ENCODE data around the gene CPXM2.

Gene CPXM2

GRCh38 chr10:123778719-123779517 lies 112.7 kb downstream of the CPXM2 start:
- DNase-seq (ENCODE audit: extremely low read depth in 1 of 2, low read depth in 1 of 2), result no peak

- no peak for DNase-seq (ENCODE audit: extremely low read depth in 1 of 2, low read depth in 1 of 2)
Observed at GRCh38 chr10:123777881-123778280, 113.7 kb downstream of the CPXM2 start.

- DNase-seq (ENCODE audit: extremely low read depth in 1 of 2, low read depth in 1 of 2), result no peak
Observed at GRCh38 chr10:123774132-123774742, 117.4 kb downstream of the CPXM2 start.

- DNase-seq (ENCODE audit: extremely low read depth in 1 of 2, low read depth in 1 of 2), result no peak
Observed at GRCh38 chr10:123772645-123773508, 118.7 kb downstream of the CPXM2 start.

DNA sequence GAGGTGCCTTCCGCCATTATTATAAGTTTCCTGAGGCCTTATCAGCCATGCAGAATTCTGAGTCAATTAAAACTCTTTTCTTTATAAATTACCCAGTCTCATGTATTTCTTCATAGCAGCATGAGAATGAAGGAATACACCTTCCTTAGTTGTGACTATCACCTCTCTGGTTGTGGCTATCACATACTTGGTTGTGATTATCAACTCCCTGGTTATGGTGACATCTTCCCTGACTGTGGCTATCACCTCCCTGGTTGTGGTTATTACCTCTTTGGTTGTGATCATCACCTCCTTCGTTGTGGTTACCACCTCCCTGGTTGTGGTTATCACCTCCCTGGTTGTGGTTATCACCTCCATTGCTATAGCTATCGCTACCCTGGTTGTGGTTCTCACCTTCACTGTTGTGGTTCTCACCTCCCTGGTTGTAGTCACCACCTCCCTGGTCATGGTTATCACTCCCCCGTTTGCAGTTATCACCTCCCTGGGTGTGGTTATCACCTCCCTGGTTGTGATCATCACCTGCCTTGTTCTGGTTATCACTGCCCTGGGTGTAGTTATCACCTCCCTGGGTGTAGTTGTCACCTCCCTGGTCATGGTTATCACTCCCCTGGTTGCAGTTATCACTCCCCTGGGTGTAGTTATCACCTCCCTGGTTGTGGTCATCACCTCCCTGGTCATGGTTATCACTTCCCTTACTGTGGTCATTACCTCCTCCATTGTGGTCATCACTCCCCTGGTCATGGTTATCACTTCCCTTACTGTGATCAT lies 119.5 kb downstream of the CPXM2 start:
- DNase-seq (ENCODE audit: extremely low read depth in 1 of 2, low read depth in 1 of 2), result no peak

DNA sequence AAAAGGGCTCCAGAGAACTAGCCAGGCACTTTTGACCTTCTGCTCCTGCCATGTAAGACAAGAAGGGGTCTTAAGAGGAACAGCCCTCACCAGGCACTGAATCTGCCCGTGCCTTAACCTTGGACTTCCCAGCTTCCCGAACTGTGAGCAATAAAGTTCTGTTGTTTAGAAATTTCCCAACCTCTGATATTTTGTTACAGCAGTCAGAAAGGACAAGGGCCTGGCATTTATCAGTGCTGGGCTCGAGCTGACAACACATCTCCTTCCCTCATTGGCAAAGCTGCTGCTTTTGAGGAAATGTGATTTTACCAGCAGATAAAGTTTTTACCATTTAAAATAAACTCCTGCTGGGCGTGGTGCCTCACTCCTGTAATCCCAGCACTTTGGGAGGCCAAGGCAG lies 122.0 kb downstream of the CPXM2 start:
- DNase-seq (ENCODE audit: extremely low read depth in 1 of 2, low read depth in 1 of 2), result no peak

GRCh38 chr10:123766761-123767160 lies 124.8 kb downstream of the CPXM2 start:
- no peak for DNase-seq (ENCODE audit: extremely low read depth in 1 of 2, low read depth in 1 of 2)

GRCh38 chr10:123766012-123766411 lies 125.6 kb downstream of the CPXM2 start:
- no peak for DNase-seq (ENCODE audit: extremely low read depth in 1 of 2, low read depth in 1 of 2)

- DNase-seq (ENCODE audit: extremely low read depth in 1 of 2, low read depth in 1 of 2), result no peak
Observed at GRCh38 chr10:123761666-123762230, 129.9 kb downstream of the CPXM2 start.

- DNase-seq (ENCODE audit: extremely low read depth in 1 of 2, low read depth in 1 of 2), result no peak
Observed at GRCh38 chr10:123761038-123761428, 130.6 kb downstream of the CPXM2 start.

DNA sequence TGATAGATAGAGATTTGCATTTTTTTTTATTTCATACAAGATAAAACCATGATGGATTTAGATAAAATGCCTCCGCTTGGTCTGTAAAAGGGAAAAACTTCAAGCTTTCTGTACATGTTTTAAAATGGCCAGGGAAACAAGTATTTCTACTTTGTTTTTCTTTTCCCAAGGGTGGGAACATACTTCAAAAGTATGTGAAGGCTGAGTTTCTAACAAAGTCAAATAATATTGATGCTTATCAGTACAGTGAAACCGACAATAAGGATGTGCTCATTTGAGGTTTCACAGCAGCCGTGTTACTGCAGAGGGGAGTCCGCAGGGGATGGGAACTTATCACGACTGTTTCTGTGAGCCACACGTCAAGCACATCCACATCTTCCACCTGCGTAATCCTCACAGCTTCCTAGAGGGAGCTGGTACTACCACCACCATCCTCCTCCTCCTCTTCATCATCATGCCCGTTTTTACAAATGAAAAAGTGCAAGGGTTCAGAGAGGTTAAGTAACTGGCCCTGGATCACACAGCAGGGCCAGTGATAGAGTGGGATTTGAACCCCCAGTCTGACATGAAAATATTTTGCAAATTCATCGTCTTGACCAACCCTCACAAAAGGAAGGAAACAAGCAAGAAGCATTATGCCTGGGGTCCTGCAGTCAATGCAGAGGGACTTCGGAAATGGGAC lies 131.1 kb downstream of the CPXM2 start:
- DNase-seq (ENCODE audit: extremely low read depth in 1 of 2, low read depth in 1 of 2), result no peak

DNA sequence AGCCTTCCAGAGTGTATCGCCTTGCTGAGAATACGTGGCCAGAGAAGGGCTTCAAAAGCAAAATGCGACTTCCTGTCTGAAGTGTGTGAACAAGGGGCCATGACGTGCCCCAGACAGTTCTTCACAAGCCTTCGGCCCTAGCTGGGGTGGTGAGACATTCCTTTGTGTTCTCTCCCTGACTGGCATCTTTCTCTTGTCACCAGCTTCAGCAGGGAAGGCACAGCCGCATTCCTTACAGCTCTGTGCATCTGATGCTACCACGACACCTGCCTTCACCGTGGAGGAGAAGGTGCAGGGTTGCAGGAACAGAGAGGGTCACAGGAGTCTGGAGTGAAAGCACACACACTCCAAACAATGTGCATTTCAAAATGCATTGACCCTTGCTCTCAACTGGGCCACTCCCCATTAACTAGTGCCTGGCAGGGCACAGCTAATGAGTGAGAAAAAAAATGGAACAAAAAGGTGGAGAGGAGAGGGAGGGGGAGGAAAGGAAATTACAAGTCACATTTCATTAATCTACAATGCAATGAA lies 132.0 kb downstream of the CPXM2 start:
- no peak for DNase-seq (ENCODE audit: extremely low read depth in 1 of 2, low read depth in 1 of 2)

- no peak for DNase-seq (ENCODE audit: extremely low read depth in 1 of 2, low read depth in 1 of 2)
Observed at GRCh38 chr10:123759041-123759440, 132.6 kb downstream of the CPXM2 start.

DNA sequence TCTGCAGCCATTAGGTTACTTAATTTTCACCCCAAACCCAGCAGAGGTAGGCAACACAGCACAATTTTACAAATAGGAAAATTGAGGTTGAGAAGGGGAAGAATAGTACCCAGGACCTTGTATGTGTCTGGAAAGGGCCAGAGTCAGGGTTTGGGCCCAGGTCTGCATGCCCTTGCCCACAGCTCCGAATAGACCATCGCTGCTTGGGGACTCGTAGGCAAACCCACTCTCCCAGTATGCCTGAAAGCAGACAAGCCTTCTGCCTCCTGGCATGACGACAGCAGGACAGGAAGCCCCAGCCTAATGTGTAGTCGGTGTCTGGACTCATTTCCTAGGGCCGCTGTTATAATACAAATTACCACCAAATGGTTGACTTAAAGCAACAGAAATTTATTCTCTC lies 133.8 kb downstream of the CPXM2 start:
- no peak for DNase-seq (ENCODE audit: extremely low read depth in 1 of 2, low read depth in 1 of 2)

DNA sequence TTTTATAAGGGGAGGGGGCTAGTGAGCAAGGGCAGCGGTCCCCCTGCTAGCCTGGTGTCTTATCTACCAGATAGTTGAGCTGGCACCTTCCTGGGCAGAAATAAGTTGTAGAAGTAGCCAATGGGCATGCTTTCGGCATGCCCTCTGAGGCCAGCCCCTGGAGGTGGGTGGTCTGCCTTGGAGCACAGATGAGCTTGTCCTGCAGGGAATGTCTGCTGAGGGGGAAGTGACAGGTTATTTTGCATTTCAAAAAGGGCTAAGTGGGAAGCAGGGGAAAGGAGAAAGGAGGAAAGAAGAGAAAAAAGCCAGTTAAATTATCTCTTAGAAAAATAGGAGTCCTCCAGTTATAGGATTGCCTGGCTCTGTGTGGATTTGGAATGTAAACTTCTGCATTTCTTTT lies 136.5 kb downstream of the CPXM2 start:
- DNase-seq (ENCODE audit: extremely low read depth in 1 of 2, low read depth in 1 of 2), result no peak

GRCh38 chr10:123754123-123754522 lies 137.5 kb downstream of the CPXM2 start:
- no peak for DNase-seq (ENCODE audit: extremely low read depth in 1 of 2, low read depth in 1 of 2)

DNA sequence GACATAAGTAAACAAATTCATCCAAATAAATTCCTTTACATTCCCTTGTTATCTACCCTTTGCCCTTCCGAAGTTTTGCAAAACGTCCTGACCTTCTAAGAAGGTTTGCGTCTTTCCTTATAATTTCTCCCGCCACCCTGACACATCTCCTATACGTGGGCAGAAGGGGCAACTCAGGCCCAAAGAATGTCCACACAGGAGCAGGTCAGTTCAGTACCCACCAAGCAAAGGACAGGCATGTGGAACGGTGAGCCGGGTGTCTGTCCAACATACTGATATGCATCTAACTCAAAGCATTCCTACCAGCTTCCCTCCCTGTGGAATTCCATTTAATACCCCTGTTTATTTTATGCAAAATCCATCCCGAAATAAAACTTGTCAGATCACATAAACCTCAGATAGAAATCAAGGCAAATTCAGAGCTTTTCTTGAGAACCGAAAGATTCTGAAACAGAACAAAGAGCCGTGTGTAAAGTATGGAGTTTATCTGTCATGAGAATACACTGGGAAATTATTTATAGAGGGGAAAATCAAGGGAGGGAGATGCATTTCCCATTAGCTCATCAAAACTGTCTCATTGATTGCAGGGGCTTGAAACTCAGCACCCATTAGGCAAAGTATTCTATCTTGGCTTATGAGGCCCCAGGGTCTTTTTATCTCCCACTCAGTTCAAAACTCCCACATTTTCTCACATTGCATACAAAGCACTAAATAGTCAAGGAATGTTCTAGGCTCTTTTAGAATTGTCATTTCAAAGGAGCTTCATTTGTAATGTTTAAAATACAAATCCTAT lies 140.1 kb downstream of the CPXM2 start:
- no peak for DNase-seq (ENCODE audit: extremely low read depth in 1 of 2, low read depth in 1 of 2)

GRCh38 chr10:123750901-123751300 lies 140.7 kb downstream of the CPXM2 start:
- DNase-seq (ENCODE audit: extremely low read depth in 1 of 2, low read depth in 1 of 2), result no peak

- DNase-seq (ENCODE audit: extremely low read depth in 1 of 2, low read depth in 1 of 2), result no peak
Observed at GRCh38 chr10:123748711-123749110, 142.9 kb downstream of the CPXM2 start.
